ENCODE measurements around the gene GNB1L. TPM values are rescaled to one million over a fixed set of nuclear protein-coding genes. Genes with fewer than 3 reads are reported as not detected.

GNB1L gene
- total RNA-seq, 1 donor from 2014 or later = 6.1 TPM

- Mint-ChIP-seq H3K9me3 (ENCODE audit: unreplicated experiment) (no peaks in the 10 kb centered on the region), H3K4me1 (ENCODE audit: unreplicated experiment) (peaks cover 35% of the 10 kb centered on the region), H3K27ac (ENCODE audit: unreplicated experiment) (peak overlapping the region; percentile 87), H3K27me3 (ENCODE audit: unreplicated experiment) (no peaks in the 10 kb centered on the region), H3K4me3 (ENCODE audit: unreplicated experiment) (no peak overlapping the region), H3K36me3 (ENCODE audit: unreplicated experiment) (peaks cover 5% of the 10 kb centered on the region)
- TF ChIP-seq CTCF (IDR thresholded peaks at IDR 0.05) = no peak
- no peak for DNase-seq (ENCODE audit: extremely low spot score, unreplicated experiment)
These were observed 11.4 kb downstream of the GNB1L start for GRCh38 chr22:19843107-19843856.

GRCh38 chr22:19842393-19843106, 12.1 kb downstream of the GNB1L start:
- DNase-seq (ENCODE audit: extremely low spot score, unreplicated experiment) = no peak
- Mint-ChIP-seq H3K27me3 (ENCODE audit: unreplicated experiment) (no peaks in the 10 kb centered on the region), H3K4me1 (ENCODE audit: unreplicated experiment) (peaks cover 35% of the 10 kb centered on the region), H3K4me3 (ENCODE audit: unreplicated experiment) (no peak overlapping the region), H3K9me3 (ENCODE audit: unreplicated experiment) (no peaks in the 10 kb centered on the region), H3K36me3 (ENCODE audit: unreplicated experiment) (peaks cover 2% of the 10 kb centered on the region), H3K27ac (ENCODE audit: unreplicated experiment) (no peak overlapping the region)
- TF ChIP-seq CTCF (IDR thresholded peaks at IDR 0.05) = no peak

GRCh38 chr22:19841641-19842392, 12.9 kb downstream of the GNB1L start:
- H3K9me3 Mint-ChIP-seq (ENCODE audit: unreplicated experiment) = no peaks in the 10 kb centered on the region
- H3K4me1 Mint-ChIP-seq (ENCODE audit: unreplicated experiment) = peaks cover 35% of the 10 kb centered on the region
- DNase-seq (ENCODE audit: extremely low spot score, unreplicated experiment) = peak; percentile 70
- no peak for TF ChIP-seq CTCF (IDR thresholded peaks at IDR 0.05)
- H3K27me3 Mint-ChIP-seq (ENCODE audit: unreplicated experiment) = no peaks in the 10 kb centered on the region
- H3K27ac Mint-ChIP-seq (ENCODE audit: unreplicated experiment) = no peak overlapping the region
- H3K4me3 Mint-ChIP-seq (ENCODE audit: unreplicated experiment) = no peak overlapping the region
- H3K36me3 Mint-ChIP-seq (ENCODE audit: unreplicated experiment) = peaks cover 2% of the 10 kb centered on the region

- Mint-ChIP-seq H3K4me1 (ENCODE audit: unreplicated experiment) (peaks cover 43% of the 10 kb centered on the region), H3K27ac (ENCODE audit: unreplicated experiment) (no peak overlapping the region), H3K27me3 (ENCODE audit: unreplicated experiment) (no peaks in the 10 kb centered on the region)
These were observed 13.6 kb downstream of the GNB1L start for GRCh38 chr22:19840955-19841640.

More at GRCh38 chr22:19840955-19841640, 13.6 kb downstream of the GNB1L start:
- H3K4me3 Mint-ChIP-seq (ENCODE audit: unreplicated experiment) = no peak overlapping the region
- peaks cover 2% of the 10 kb centered on the region for H3K36me3 Mint-ChIP-seq (ENCODE audit: unreplicated experiment)
- H3K9me3 Mint-ChIP-seq (ENCODE audit: unreplicated experiment) = no peaks in the 10 kb centered on the region
- TF ChIP-seq CTCF (IDR thresholded peaks at IDR 0.05) = no peak
- no peak for DNase-seq (ENCODE audit: extremely low spot score, unreplicated experiment)
